DLD1 (cell line): Measurements from ENCODE around the gene CFD.

Source experiments
- in situ Hi-C: cut with HindIII; loops from 2 replicates; pipeline ENCODE4 v1.10.0; 2017; ENCODE audit warnings: low sequenced_read_pairs

CFD gene

DNA sequence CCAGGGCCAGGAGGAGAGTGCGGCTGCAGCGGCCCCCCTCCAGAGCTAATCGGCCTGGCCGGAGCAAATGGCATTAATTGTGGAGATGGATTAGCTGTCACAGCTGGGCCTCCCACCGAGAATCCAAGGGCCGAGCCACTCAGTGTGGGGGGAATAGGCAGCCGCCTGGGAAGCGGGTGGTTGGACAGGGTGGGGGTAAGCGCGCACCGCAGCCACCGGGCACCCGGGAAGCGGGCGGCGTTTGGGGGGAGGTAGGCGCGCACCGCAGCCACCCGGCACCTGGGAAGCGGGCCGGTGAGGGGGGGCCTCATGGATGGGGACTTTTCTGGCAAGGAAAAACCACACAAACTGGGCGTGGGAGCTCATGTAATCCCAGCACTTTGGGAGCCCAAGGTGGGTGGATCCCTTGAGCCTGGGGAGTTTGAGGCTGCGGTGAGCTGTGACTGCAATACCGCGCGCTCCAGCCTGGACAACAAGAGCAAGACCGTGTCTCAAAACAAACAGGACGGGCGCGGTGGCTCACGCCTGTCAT lies 43.9 kb downstream of the CFD start:
- in situ Hi-C loops, result no loop called here

DNA sequence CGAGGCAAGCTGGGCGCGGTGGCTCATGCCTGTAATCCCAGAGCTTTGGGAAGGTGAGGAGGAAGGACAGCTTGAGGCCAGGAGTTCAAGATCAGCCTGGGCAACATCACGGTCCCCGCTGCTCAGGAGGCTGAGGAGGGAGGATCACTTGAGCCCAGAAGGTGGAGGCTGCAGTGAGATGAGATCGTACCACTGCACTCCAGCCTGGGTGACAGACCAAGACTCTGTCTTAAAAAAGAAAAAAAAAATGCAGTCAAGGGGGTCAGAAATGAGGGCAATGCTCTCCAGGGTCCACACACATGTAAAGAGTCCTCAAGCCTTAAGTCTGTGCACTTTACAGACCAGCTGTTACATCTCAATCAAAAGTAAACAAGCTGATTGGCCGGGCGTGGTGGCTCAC lies 45.1 kb downstream of the CFD start:
- in situ Hi-C loops, result no loop called here

DNA sequence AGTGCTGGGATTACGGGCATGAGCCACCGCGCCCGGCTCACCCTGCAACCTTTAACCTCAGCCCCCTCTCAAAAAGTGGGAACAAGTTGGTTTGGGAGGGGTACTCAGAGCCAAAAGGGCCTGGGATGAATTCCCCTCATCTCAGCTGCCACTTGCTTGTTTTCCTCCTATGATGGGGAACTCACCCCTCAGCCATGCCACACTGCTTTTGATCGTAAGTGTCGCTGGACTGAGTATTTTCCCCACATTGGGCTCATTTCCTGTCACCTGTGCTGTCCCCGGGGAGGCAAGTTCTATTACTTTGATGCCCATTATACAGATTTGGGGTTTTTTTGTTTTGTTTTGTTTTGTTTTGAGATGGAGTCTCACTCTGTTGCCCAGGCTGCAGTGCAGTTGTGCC lies 47.0 kb downstream of the CFD start:
- in situ Hi-C loops, result no loop called here

DNA sequence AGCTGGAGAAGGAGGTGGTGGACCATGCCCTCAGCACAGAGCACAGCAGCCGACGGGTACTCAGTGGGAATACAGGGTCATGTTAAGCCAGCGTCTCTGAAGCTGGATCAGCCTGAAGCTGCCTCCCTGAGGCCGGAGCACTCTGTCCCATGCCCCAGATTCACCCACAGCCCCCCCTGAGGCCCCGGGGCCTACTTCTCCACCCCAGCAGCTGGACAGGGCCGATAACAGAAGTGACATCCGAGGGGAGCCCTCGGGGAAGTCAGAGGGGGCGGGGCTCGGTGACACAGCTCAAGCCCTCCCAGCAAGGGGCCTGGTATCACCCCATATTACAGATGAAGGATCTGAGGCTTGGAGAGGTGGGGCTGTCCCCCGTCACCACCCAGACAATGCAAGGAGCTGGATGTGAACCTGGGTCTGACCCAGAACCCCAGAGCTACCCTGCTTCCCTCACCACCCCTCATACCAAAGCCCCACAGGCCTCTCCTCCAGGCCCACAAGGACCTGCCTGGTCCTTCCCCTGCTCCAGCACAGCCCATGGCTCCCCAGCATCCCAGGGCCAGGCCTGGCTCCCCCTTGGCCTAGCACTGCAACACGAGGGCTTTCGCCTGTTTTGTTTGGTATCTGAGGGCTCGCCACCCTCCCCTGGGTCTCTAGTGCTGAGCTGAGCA lies 47.9 kb downstream of the CFD start:
- in situ Hi-C loops, result no loop called here

DNA sequence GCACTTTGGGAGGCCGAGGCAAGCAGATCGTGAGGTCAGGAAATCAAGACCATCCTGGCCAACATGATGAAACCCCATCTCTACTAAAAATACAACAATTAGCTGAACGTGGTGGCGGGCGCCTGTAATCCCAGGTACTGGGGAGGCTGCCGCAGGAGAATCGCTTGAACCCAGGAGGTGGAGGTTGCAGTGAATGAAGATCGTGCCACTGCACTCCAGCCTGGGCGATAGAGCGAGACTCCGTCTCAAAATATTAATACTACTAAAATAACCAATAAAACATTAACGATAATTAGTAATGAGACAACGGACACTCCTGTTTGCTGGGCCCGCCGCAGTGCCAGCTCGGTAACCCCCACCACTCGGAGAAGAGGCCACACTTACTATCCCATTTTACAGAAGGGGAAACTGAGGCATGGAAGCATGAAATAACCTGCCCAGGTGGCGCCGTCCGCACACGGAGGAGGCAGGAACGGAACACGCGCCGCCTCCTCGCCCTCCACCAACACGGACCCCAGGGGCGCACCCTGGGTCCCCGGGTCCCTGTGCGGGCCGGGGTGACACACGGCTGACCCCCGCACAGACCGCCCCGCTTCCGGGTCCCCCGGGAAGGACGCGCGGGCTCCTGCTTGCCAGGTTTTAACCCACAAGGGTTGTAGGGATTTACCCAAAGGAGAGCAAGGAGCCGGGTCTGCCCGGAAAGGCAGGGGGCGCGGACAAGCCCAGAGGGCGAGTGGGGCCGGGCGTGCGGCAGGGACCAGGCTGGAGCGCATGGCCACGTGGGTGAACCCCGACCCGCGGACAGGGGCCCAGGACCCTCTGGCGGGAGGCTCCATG lies 52.0 kb downstream of the CFD start:
- in situ Hi-C loops, result no loop called here

DNA sequence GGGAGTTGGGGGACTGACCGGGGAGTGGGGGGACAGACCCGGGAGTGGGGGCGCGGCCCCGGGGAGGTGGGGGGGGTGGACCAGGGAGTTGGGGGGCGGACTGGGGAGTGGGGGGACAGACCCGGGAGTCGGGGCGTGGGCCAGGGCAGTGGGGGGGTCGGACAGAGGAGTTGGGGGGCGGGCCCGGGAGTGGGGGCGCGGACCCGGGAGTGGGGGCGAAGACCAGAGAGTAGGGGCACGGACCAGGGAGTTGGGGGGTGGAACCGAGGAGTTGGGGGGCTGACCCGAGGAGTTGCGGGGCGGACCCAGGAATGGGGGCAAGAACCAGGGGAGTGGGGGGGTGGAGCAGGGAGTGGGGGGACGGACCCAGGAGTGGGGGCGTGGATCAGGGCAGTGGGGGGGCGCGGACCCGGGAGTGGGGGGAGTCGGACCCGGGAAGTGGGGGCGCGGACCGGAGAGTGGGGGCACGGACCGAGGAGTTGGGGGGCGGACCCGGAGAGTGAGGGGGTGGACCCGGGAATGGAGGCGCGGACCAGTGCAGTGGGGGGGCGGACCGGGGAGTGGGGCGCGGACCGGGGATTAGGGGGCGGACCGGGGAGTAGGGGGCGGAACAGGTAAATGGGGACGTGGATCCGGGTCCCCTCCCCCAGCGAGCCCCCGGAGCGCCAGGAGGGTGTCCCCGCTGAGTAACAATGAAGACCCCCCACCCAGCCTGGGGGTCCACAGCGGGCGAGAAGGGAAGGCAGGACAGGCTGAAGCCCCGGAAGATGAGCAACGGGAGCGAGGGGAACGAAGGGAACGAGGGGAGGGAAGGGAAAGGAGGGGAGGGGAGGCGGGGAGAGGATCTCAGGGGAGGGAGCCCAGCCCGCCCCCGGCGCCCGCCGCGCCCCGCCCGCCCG lies 53.0 kb downstream of the CFD start:
- in situ Hi-C loops, result no loop called here
